MM.1S (cell line): ENCODE measurements around the gene ZNF512.

ENCODE experiments used
- CTCF ChIP-seq: fragments of 300-600 bp; sonication (generic); IDR thresholded peaks from 2 replicates; pipeline ENCODE4 v1.5.1; 2016; ENCODE audit warnings: antibody characterized with exemption, low read length, mixed read lengths
- EZH2 ChIP-seq: fragments of 300-600 bp; sonication (generic); optimal IDR thresholded peaks from 2 replicates; pipeline ENCODE3; 2017; ENCODE audit warnings: low read depth, mild to moderate bottlenecking, antibody characterized with exemption, low read length, mixed read lengths
- EZH2phosphoT487 ChIP-seq: fragments of 300-600 bp; sonication (generic); IDR thresholded peaks from 2 replicates; pipeline ENCODE4 v1.6.1; 2018; ENCODE audit warnings: antibody characterized with exemption, low read length

- TF ChIP-seq CTCF = no peak
- TF ChIP-seq EZH2 = no peak
- no peak for TF ChIP-seq EZH2phosphoT487
These were observed 21.8 kb upstream of the ZNF512 start for GRCh38 chr2:27561060-27561459.
